Measurements from ENCODE around the gene CCDC40. TPM values are rescaled to one million over a fixed set of nuclear protein-coding genes. Genes with fewer than 3 reads are reported as not detected.

Gene CCDC40
- total and polyA plus RNA-seq, 2 of the 13 experiments (the other 11 are each of a cell fraction or from before 2014, with no cell fraction given): 4.1 to 5.5 TPM

GRCh38 chr17:80005360-80006338, 30.8 kb upstream of the CCDC40 start (continued):
- TF ChIP-seq ZBTB43 (CRISPR knock-in tag; conservative IDR thresholded peaks at IDR 0.05): no peak
- no peak for TF ChIP-seq MBD4 (IDR thresholded peaks at IDR 0.05; ENCODE audit: borderline replicate concordance, low read length)
- no peak for TF ChIP-seq NRL (CRISPR knock-in tag; IDR thresholded peaks at IDR 0.05; ENCODE audit: borderline replicate concordance)
- TF ChIP-seq ZBTB42 (CRISPR knock-in tag; IDR thresholded peaks at IDR 0.05): no peak
- no peak for TF ChIP-seq SRF (IDR thresholded peaks at IDR 0.05; ENCODE audit: low read depth, low read length)
- TF ChIP-seq ESRRA (CRISPR knock-in tag; IDR thresholded peaks at IDR 0.05; ENCODE audit: low read depth): no peak
- 0 out of 2 replicates have a peak, but pooled peaks have one; percentile 26 for TF ChIP-seq RCOR2 (CRISPR knock-in tag; IDR thresholded peaks at IDR 0.05)
- TF ChIP-seq KDM3A (CRISPR knock-in tag; IDR thresholded peaks at IDR 0.05; ENCODE audit: low read depth): no peak; the same call in 1 of the 2 replicates
- no peak for TF ChIP-seq ZNF121 (CRISPR knock-in tag; IDR thresholded peaks at IDR 0.05)
- TF ChIP-seq ZBTB34 (CRISPR knock-in tag; IDR thresholded peaks at IDR 0.05): no peak
- TF ChIP-seq CSRNP1 (CRISPR knock-in tag; IDR thresholded peaks at IDR 0.05): no peak
- TF ChIP-seq CBX1 (IDR thresholded peaks at IDR 0.05; ENCODE audit: low read depth): no peak
- TF ChIP-seq STAG1 (CRISPR knock-in tag; IDR thresholded peaks at IDR 0.05): peak; percentile 91
- 0 out of 2 replicates have a peak, but pooled peaks have one; percentile 32 for TF ChIP-seq UBTF (CRISPR knock-in tag; IDR thresholded peaks at IDR 0.05)
- no peak; the same call in 1 of the 2 replicates for TF ChIP-seq ZFP1 (CRISPR knock-in tag; IDR thresholded peaks at IDR 0.05)
- no peak for TF ChIP-seq DZIP1 (CRISPR knock-in tag; IDR thresholded peaks at IDR 0.05)
- no peak for TF ChIP-seq ZNF367 (CRISPR knock-in tag; IDR thresholded peaks at IDR 0.05; ENCODE audit: borderline replicate concordance)
- TF ChIP-seq TRIM22 (IDR thresholded peaks at IDR 0.05): no peak
